Midbrain (tissue), 1 donor: ENCODE measurements around the gene TPP1.

Source experiments
- DNase-seq: peaks from one replicate; lab custom pipeline; 2025; lab: John Stamatoyannopoulos, UW

The TPP1 gene

GRCh38 chr11:6619004-6619745, at the start of gene TPP1:
TSS of gene TPP1 (minus strand) at chr11:6619422. CDS start at chr11:6619400, 22 bp downstream.
- DNase-seq, result peak; percentile 96

GRCh38 chr11:6667733-6668374, 48.6 kb upstream of the TPP1 start:
- no peak for DNase-seq

- DNase-seq, result no peak
Observed at GRCh38 chr11:6666302-6667183, 47.3 kb upstream of the TPP1 start.

GRCh38 chr11:6664551-6664950, 45.3 kb upstream of the TPP1 start:
- no peak for DNase-seq

- DNase-seq, result no peak
Observed at GRCh38 chr11:6663794-6664469, 44.7 kb upstream of the TPP1 start.

- no peak for DNase-seq
Observed at GRCh38 chr11:6660712-6661111, 41.5 kb upstream of the TPP1 start.

GRCh38 chr11:6658647-6659046, 39.4 kb upstream of the TPP1 start:
- no peak for DNase-seq

GRCh38 chr11:6657346-6657745, 38.1 kb upstream of the TPP1 start:
- no peak for DNase-seq

GRCh38 chr11:6656936-6657335, 37.7 kb upstream of the TPP1 start:
- DNase-seq, result no peak

- no peak for DNase-seq
Observed at GRCh38 chr11:6656584-6656915, 37.3 kb upstream of the TPP1 start.

GRCh38 chr11:6655790-6656583, 36.8 kb upstream of the TPP1 start, which contains the start of gene DCHS1:
TSS of gene DCHS1 (minus strand) at chr11:6655809. CDS start at chr11:6641613, 14,196 bp downstream.
- DNase-seq, result no peak

- peak; percentile 33 for DNase-seq
Observed at GRCh38 chr11:6655020-6655789, 36.0 kb upstream of the TPP1 start.

GRCh38 chr11:6654281-6655019, 35.2 kb upstream of the TPP1 start:
- DNase-seq, result peak; percentile 33

- DNase-seq, result no peak
Observed at GRCh38 chr11:6653656-6654055, 34.4 kb upstream of the TPP1 start.

- DNase-seq, result no peak
Observed at GRCh38 chr11:6653097-6653496, 33.9 kb upstream of the TPP1 start.

GRCh38 chr11:6652182-6652581, 33.0 kb upstream of the TPP1 start:
- DNase-seq, result no peak

- DNase-seq, result no peak
Observed at GRCh38 chr11:6650980-6651379, 31.8 kb upstream of the TPP1 start.

GRCh38 chr11:6650104-6650503, 30.9 kb upstream of the TPP1 start:
- no peak for DNase-seq

- no peak for DNase-seq
Observed at GRCh38 chr11:6648501-6648900, 29.3 kb upstream of the TPP1 start.

GRCh38 chr11:6647836-6648235, 28.6 kb upstream of the TPP1 start:
- no peak for DNase-seq
